Esophagus muscularis mucosa (tissue), 4 donors: Measurements from ENCODE around the gene HNRNPA3. TPM values are rescaled to one million over a fixed set of nuclear protein-coding genes. Genes with fewer than 3 reads are reported as not detected.
"Not testable (repeated sequence)": the region's sequence is repeated elsewhere in the genome, so short reads cannot be mapped to it uniquely, and the experiment has no call there.

Experiments
- DNase-seq: peaks from one replicate; pipeline ENCODE4 v3.0.0-alpha.2; 2017; ENCODE audit errors: extremely low spot score
- H3K27ac ChIP-seq, 4 donors: fragments of 200-600 bp; sonication (generic); replicated peaks in 1 of 4; 1 replicate in 3 of 4; 2 replicates in 1 of 4; pipeline ENCODE4 v1.5.1; 2016 to 2019; ENCODE audit warnings: mild to moderate bottlenecking in 1 of 4
- H3K27me3 ChIP-seq, 4 donors: fragments of 200-600 bp; sonication (generic); one replicate each; pipeline versions ENCODE4 v1.5.1 to v1.6.0; 2016 to 2019
- H3K36me3 ChIP-seq, 4 donors: fragments of 200-600 bp; sonication (generic); one replicate each; pipeline ENCODE4 v1.5.1; 2016 to 2019
- H3K4me1 ChIP-seq, 4 donors: fragments of 200-600 bp; sonication (generic); one replicate each; pipeline ENCODE4 v1.5.1; 2016 to 2019
- H3K4me3 ChIP-seq, 4 donors: fragments of 200-600 bp; sonication (generic); 1 replicate in 2 of 4; 2 replicates in 2 of 4; pipeline ENCODE4 v1.5.1; 2016 to 2019; ENCODE audit warnings: mild to moderate bottlenecking in 4 of 4, moderate library complexity in 1 of 4
- H3K9me3 ChIP-seq, 4 donors: fragments of 200-600 bp; sonication (generic); 1 replicate in 3 of 4; 2 replicates in 1 of 4; pipeline ENCODE4 v1.5.1; 2016 to 2019
- CTCF ChIP-seq, 3 experiments: fragments of 200-600 bp in 2 of 3; fragments of 450-650 bp in 1 of 3; sonication (generic) in 2 of 3; IDR thresholded peaks; one replicate each; pipeline ENCODE4 v1.5.1; 2017 to 2019; ENCODE audit warnings: antibody characterized with exemption in 3 of 3, mild to moderate bottlenecking in 2 of 3, moderate library complexity in 1 of 3
- EP300 ChIP-seq: sonication (generic); formaldehyde crosslinking; IDR thresholded peaks from one replicate; pipeline ENCODE4 v1.6.1; 2017; ENCODE audit warnings: antibody characterized with exemption
- POLR2A ChIP-seq: fragments of 450-650 bp; IDR thresholded peaks from one replicate; pipeline ENCODE4 v1.6.1; 2017; ENCODE audit warnings: antibody characterized with exemption, moderate library complexity, mild to moderate bottlenecking, low read depth
- POLR2AphosphoS5 ChIP-seq, 2 donors: sonication (generic); formaldehyde crosslinking; IDR thresholded peaks; one replicate each; pipeline ENCODE4 v1.6.1; 2017; ENCODE audit warnings: antibody characterized with exemption in 2 of 2
- WGBS: methylation state at CpG from one replicate; pipeline ENCODE4 v1.1.5; 2018; 5-methylcytosine and 5-hydroxymethylcytosine counted together
- intact Hi-C: fragments of 100-400 bp; cut with DNase I; formaldehyde crosslinking; loops from one replicate; pipeline ENCODE4 v1.15.1; 2023
- total RNA-seq, 4 donors: library from RNA; depleted of rRNA; stranded (reverse); fragments of >200 nt; gene quantifications; one replicate each; pipeline versions ENCODE4 v1.1.0 to v1.2.1, GENCODE V29; 2016

Gene HNRNPA3
- total RNA-seq, 4 donors from 2014 or later = 59.2 to 72.3 (median 64.3) TPM

GRCh38 chr2:177211576-177212105 lies 953 bp upstream of the HNRNPA3 start:
- TF ChIP-seq POLR2AphosphoS5 (IDR thresholded peaks at IDR 0.05) = no peak
- no peak for TF ChIP-seq CTCF (IDR thresholded peaks at IDR 0.05)
- TF ChIP-seq POLR2A = no peak
- TF ChIP-seq EP300 = no peak
- Histone ChIP-seq H3K9me3 (no peaks in the 10 kb centered on the region), H3K36me3 (peaks cover 6 to 19% (median 7%) of the 10 kb centered on the region in 4 donors), H3K4me3 (peak overlapping the region; percentile 84 to 91 (median 90)), H3K27me3 (no peaks in the 10 kb centered on the region), H3K4me1 (peaks cover 36 to 47% (median 44%) of the 10 kb centered on the region in 4 donors), H3K27ac (peak overlapping the region; percentile 94 to 99 (median 99))
- no peak for DNase-seq
- intact Hi-C loops = loop anchor here (1.0 to 5.0 kb wide), 2 partner anchors 44 to 54 kb away; no protein-coding TSS in a partner anchor
- 8% methylated on average over 6 of the region's 6 CpGs for WGBS

GRCh38 chr2:177212891-177213856 lies 580 bp downstream of the HNRNPA3 start:
- peak; percentile 98 for DNase-seq
- TF ChIP-seq CTCF (IDR thresholded peaks at IDR 0.05) (peak in 1 of 3 experiments; percentile 15), POLR2A (no peak), POLR2AphosphoS5 (IDR thresholded peaks at IDR 0.05) (peak in 1 of 2 donors; percentile 82), EP300 (no peak)
- intact Hi-C loops = loop anchor here (1.0 to 5.0 kb wide), 2 partner anchors 46 to 52 kb away; no protein-coding TSS in a partner anchor

GRCh38 chr2:177217247-177217843 lies 4.8 kb downstream of the HNRNPA3 start:
- no peaks in the 10 kb centered on the region for H3K27me3 ChIP-seq
- H3K27ac ChIP-seq = peak overlapping the region in 1 of 4 donors; percentile 18
- H3K36me3 ChIP-seq = peaks cover 45 to 74% (median 59%) of the 10 kb centered on the region in 4 donors
- 82% methylated on average over 5 of the region's 5 CpGs for WGBS
- no peaks in the 10 kb centered on the region for H3K9me3 ChIP-seq
- DNase-seq = no peak
- intact Hi-C loops = no loop called here
- H3K4me1 ChIP-seq = peaks cover 39 to 76% (median 71%) of the 10 kb centered on the region in 4 donors
- no peak overlapping the region for H3K4me3 ChIP-seq
- TF ChIP-seq POLR2AphosphoS5 (IDR thresholded peaks at IDR 0.05) = no peak
- no peak for TF ChIP-seq CTCF (IDR thresholded peaks at IDR 0.05)
- TF ChIP-seq POLR2A = no peak
- TF ChIP-seq EP300 = no peak

More at GRCh38 chr2:177212891-177213856, 580 bp downstream of the HNRNPA3 start:
- H3K27me3 ChIP-seq = no peaks in the 10 kb centered on the region
- H3K4me1 ChIP-seq = peaks cover 42 to 62% (median 57%) of the 10 kb centered on the region in 4 donors
- H3K36me3 ChIP-seq = peaks cover 22 to 34% (median 22%) of the 10 kb centered on the region in 4 donors
- H3K9me3 ChIP-seq = no peaks in the 10 kb centered on the region
- WGBS = under 1% methylated on average over 42 of the region's 74 CpGs
- H3K4me3 ChIP-seq = peak overlapping the region; percentile 84 to 91 (median 90)
- H3K27ac ChIP-seq = peak overlapping the region; percentile 99 to 100 (median 99)

GRCh38 chr2:177219787-177220186 lies 7.2 kb downstream of the HNRNPA3 start:
- 92% methylated on average over 2 of the region's 2 CpGs for WGBS
- peaks cover 29 to 63% (median 61%) of the 10 kb centered on the region in 4 donors for H3K4me1 ChIP-seq
- DNase-seq, intact Hi-C loops, H3K4me3 ChIP-seq, H3K27me3 ChIP-seq, H3K9me3 ChIP-seq, H3K27ac ChIP-seq: not testable (repeated sequence)
- H3K36me3 ChIP-seq = peaks cover 52 to 96% (median 77%) of the 10 kb centered on the region in 4 donors

GRCh38 chr2:177221534-177221933 lies 8.9 kb downstream of the HNRNPA3 start:
- no peak overlapping the region for H3K4me3 ChIP-seq
- peaks cover 16 to 47% (median 43%) of the 10 kb centered on the region in 4 donors for H3K4me1 ChIP-seq
- H3K9me3 ChIP-seq = no peaks in the 10 kb centered on the region
- peaks cover 47 to 86% (median 76%) of the 10 kb centered on the region in 4 donors for H3K36me3 ChIP-seq
- DNase-seq = no peak
- intact Hi-C loops = no loop called here
- 93% methylated on average over 3 of the region's 3 CpGs for WGBS
- TF ChIP-seq POLR2A (no peak), POLR2AphosphoS5 (IDR thresholded peaks at IDR 0.05) (no peak), CTCF (IDR thresholded peaks at IDR 0.05) (no peak)
- peak overlapping the region in 1 of 4 donors; percentile 13 for H3K27ac ChIP-seq
- no peaks in the 10 kb centered on the region for H3K27me3 ChIP-seq
